ENCODE measurements around the gene PKIG.

PKIG gene

GRCh38 chr20:44629542-44629941 is 47.2 kb downstream of the PKIG start:
- no peak overlapping the region for H3K4me3 ChIP-seq (ENCODE audit: low read length, poor library complexity, severe bottlenecking)
- no peaks in the 10 kb centered on the region for H3K9me2 ChIP-seq (replicated peaks; ENCODE audit: low read depth, low read length)
- H3K9me3 ChIP-seq (ENCODE audit: insufficient read depth, low read depth, low read length), result no peaks in the 10 kb centered on the region
- H3K4me2 ChIP-seq (ENCODE audit: low read depth, low read length, poor library complexity, severe bottlenecking), result no peak overlapping the region
- peaks cover 69% of the 10 kb centered on the region; the same call in 1 of the 2 replicates for H3K36me3 ChIP-seq (ENCODE audit: insufficient read depth, low read length)
- TF ChIP-seq EZH2phosphoT487 (IDR thresholded peaks at IDR 0.05; ENCODE audit: borderline replicate concordance), result no peak
- no peak for TF ChIP-seq CTCF (conservative IDR thresholded peaks at IDR 0.05; ENCODE audit: low read length)
- H4K20me1 ChIP-seq (ENCODE audit: insufficient read depth, low read length, poor library complexity, severe bottlenecking), result no peaks in the 10 kb centered on the region
- H3K79me2 ChIP-seq (ENCODE audit: insufficient read depth, low read length), result no peaks in the 10 kb centered on the region
- no peaks in the 10 kb centered on the region for H3K27me3 ChIP-seq (ENCODE audit: insufficient read depth, low read length, poor library complexity, severe bottlenecking)
- no peak overlapping the region for H3K9ac ChIP-seq (ENCODE audit: low read depth, low read length, poor library complexity, severe bottlenecking)
- no peak overlapping the region for H2AFZ ChIP-seq (ENCODE audit: low read length)
- no peaks in the 10 kb centered on the region for H3K4me1 ChIP-seq (ENCODE audit: insufficient read depth, low read length, poor library complexity, severe bottlenecking)
- no peaks in the 10 kb centered on the region for H3F3A ChIP-seq (ENCODE audit: low read depth)

GRCh38 chr20:44630297-44630696 is 47.9 kb downstream of the PKIG start:
- peaks cover 69% of the 10 kb centered on the region; the same call in 1 of the 2 replicates for H3K36me3 ChIP-seq (ENCODE audit: insufficient read depth, low read length)
- no peaks in the 10 kb centered on the region for H3K9me3 ChIP-seq (ENCODE audit: insufficient read depth, low read depth, low read length)
- TF ChIP-seq EZH2phosphoT487 (IDR thresholded peaks at IDR 0.05; ENCODE audit: borderline replicate concordance) (no peak), CTCF (conservative IDR thresholded peaks at IDR 0.05; ENCODE audit: low read length) (no peak)
- no peak overlapping the region for H2AFZ ChIP-seq (ENCODE audit: low read length)
- H3F3A ChIP-seq (ENCODE audit: low read depth), result no peaks in the 10 kb centered on the region
- no peak overlapping the region for H3K9ac ChIP-seq (ENCODE audit: low read depth, low read length, poor library complexity, severe bottlenecking)
- H3K9me2 ChIP-seq (replicated peaks; ENCODE audit: low read depth, low read length), result no peaks in the 10 kb centered on the region
- H3K4me1 ChIP-seq (ENCODE audit: insufficient read depth, low read length, poor library complexity, severe bottlenecking), result no peaks in the 10 kb centered on the region
- no peak overlapping the region for H3K4me2 ChIP-seq (ENCODE audit: low read depth, low read length, poor library complexity, severe bottlenecking)
- H3K27me3 ChIP-seq (ENCODE audit: insufficient read depth, low read length, poor library complexity, severe bottlenecking), result no peaks in the 10 kb centered on the region
- no peaks in the 10 kb centered on the region for H4K20me1 ChIP-seq (ENCODE audit: insufficient read depth, low read length, poor library complexity, severe bottlenecking)
- H3K4me3 ChIP-seq (ENCODE audit: low read length, poor library complexity, severe bottlenecking), result no peak overlapping the region
- no peaks in the 10 kb centered on the region for H3K79me2 ChIP-seq (ENCODE audit: insufficient read depth, low read length)

GRCh38 chr20:44632103-44632752 is 49.8 kb downstream of the PKIG start:
- H3K9me3 ChIP-seq (ENCODE audit: insufficient read depth, low read depth, low read length), result no peaks in the 10 kb centered on the region
- H2AFZ ChIP-seq (ENCODE audit: low read length), result no peak overlapping the region
- H3K36me3 ChIP-seq (ENCODE audit: insufficient read depth, low read length), result peaks cover 64% of the 10 kb centered on the region; the same call in 1 of the 2 replicates
- no peak overlapping the region for H3K4me3 ChIP-seq (ENCODE audit: low read length, poor library complexity, severe bottlenecking)
- H3F3A ChIP-seq (ENCODE audit: low read depth), result no peaks in the 10 kb centered on the region
- H3K9me2 ChIP-seq (replicated peaks; ENCODE audit: low read depth, low read length), result no peaks in the 10 kb centered on the region
- no peak overlapping the region for H3K9ac ChIP-seq (ENCODE audit: low read depth, low read length, poor library complexity, severe bottlenecking)
- peaks cover 4% of the 10 kb centered on the region; the same call in 1 of the 2 replicates for H3K79me2 ChIP-seq (ENCODE audit: insufficient read depth, low read length)
- TF ChIP-seq EZH2phosphoT487 (IDR thresholded peaks at IDR 0.05; ENCODE audit: borderline replicate concordance) (no peak), CTCF (conservative IDR thresholded peaks at IDR 0.05; ENCODE audit: low read length) (no peak)
- H3K4me2 ChIP-seq (ENCODE audit: low read depth, low read length, poor library complexity, severe bottlenecking), result no peak overlapping the region
- H3K4me1 ChIP-seq (ENCODE audit: insufficient read depth, low read length, poor library complexity, severe bottlenecking), result no peaks in the 10 kb centered on the region
- H3K27me3 ChIP-seq (ENCODE audit: insufficient read depth, low read length, poor library complexity, severe bottlenecking), result no peaks in the 10 kb centered on the region
- H4K20me1 ChIP-seq (ENCODE audit: insufficient read depth, low read length, poor library complexity, severe bottlenecking), result no peaks in the 10 kb centered on the region

All from Loucy (cell line).